GM18951 (cell line): ENCODE results near the gene FBXW9.
"Not testable (repeated sequence)": the region's sequence is repeated elsewhere in the genome, so short reads cannot be mapped to it uniquely, and the experiment has no call there.

ENCODE experiments used
- POLR2A ChIP-seq: IDR thresholded peaks from 4 replicates; pipeline ENCODE4 v1.6.1; 2011; ENCODE audit warnings: mild to moderate bottlenecking; ENCODE audit not compliant: insufficient read length, insufficient read depth; ENCODE audit errors: extremely low read depth
- in situ Hi-C: fragments of 300-500 bp; cut with MboI; formaldehyde crosslinking; loops from one replicate; pipeline ENCODE4 v1.12.0; 2022; ENCODE audit warnings: low sequenced_read_pairs, mixed read lengths, inconsistent platforms; ENCODE audit not compliant: unreplicated experiment

The FBXW9 gene

GRCh38 chr19:12703046-12703445, 6.6 kb upstream of the FBXW9 start:
- in situ Hi-C loops = no loop called here
- no peak for TF ChIP-seq POLR2A

- in situ Hi-C loops = no loop called here
- no peak for TF ChIP-seq POLR2A
These were observed 5.3 kb upstream of the FBXW9 start for GRCh38 chr19:12701596-12702282.

GRCh38 chr19:12698138-12698537, 1.7 kb upstream of the FBXW9 start:
- TF ChIP-seq POLR2A = no peak
- in situ Hi-C loops = no loop called here

- in situ Hi-C loops = not testable (repeated sequence)
These were observed 994 bp upstream of the FBXW9 start for GRCh38 chr19:12697425-12697824.

GRCh38 chr19:12695997-12696365, 450 bp downstream of the FBXW9 start:
- in situ Hi-C loops = no loop called here
- no peak for TF ChIP-seq POLR2A

GRCh38 chr19:12695514-12695913, 917 bp downstream of the FBXW9 start:
- in situ Hi-C loops = no loop called here
- no peak for TF ChIP-seq POLR2A

GRCh38 chr19:12695096-12695495, 1.3 kb downstream of the FBXW9 start:
- TF ChIP-seq POLR2A = no peak

GRCh38 chr19:12694641-12695040, 1.8 kb downstream of the FBXW9 start:
- in situ Hi-C loops = no loop called here
- no peak for TF ChIP-seq POLR2A

More at GRCh38 chr19:12695096-12695495, 1.3 kb downstream of the FBXW9 start:
- in situ Hi-C loops = no loop called here

- TF ChIP-seq POLR2A = no peak
- in situ Hi-C loops = no loop called here
These were observed 3.5 kb downstream of the FBXW9 start for GRCh38 chr19:12692960-12693359.

GRCh38 chr19:12689581-12690216, 6.7 kb downstream of the FBXW9 start:
- in situ Hi-C loops = no loop called here

GRCh38 chr19:12689012-12689411, 7.4 kb downstream of the FBXW9 start:
- TF ChIP-seq POLR2A = no peak
- in situ Hi-C loops = no loop called here

More at GRCh38 chr19:12689581-12690216, 6.7 kb downstream of the FBXW9 start:
- TF ChIP-seq POLR2A = no peak

GRCh38 chr19:12687496-12688196, 8.8 kb downstream of the FBXW9 start, which contains the start of gene GNG14:
TSS of gene GNG14 (plus strand) at chr19:12687998. CDS start at chr19:12688049, 51 bp downstream.
- no peak for TF ChIP-seq POLR2A
- in situ Hi-C loops = no loop called here

GRCh38 chr19:12685831-12686230, 10.6 kb downstream of the FBXW9 start:
- TF ChIP-seq POLR2A = no peak
- in situ Hi-C loops = no loop called here
